Duodenal mucosa (tissue), 2 donors: ENCODE data around the gene COPS6.

Source experiments
- H3K27ac ChIP-seq: one replicate; pipeline ENCODE4 v1.7.0; 2013; ENCODE audit warnings: low read depth, low read length
- H3K27me3 ChIP-seq, 2 donors: one replicate each; pipeline ENCODE4 v1.7.0; 2013; ENCODE audit warnings: low read length in 2 of 2, control low read depth in 1 of 2; ENCODE audit not compliant: insufficient read depth in 2 of 2, control insufficient read depth in 1 of 2
- H3K36me3 ChIP-seq, 2 donors: one replicate each; pipeline ENCODE4 v1.7.0; 2013; ENCODE audit warnings: low read length in 2 of 2, control low read depth in 1 of 2; ENCODE audit not compliant: insufficient read depth in 2 of 2, control insufficient read depth in 1 of 2
- H3K4me1 ChIP-seq, 2 donors: one replicate each; pipeline ENCODE4 v1.7.0; 2013; ENCODE audit warnings: low read length in 2 of 2, control low read depth in 1 of 2; ENCODE audit not compliant: insufficient read depth in 2 of 2, control insufficient read depth in 1 of 2
- H3K4me3 ChIP-seq, 2 donors: one replicate each; pipeline ENCODE4 v1.7.0; 2013; ENCODE audit warnings: low read length in 2 of 2, low read depth in 1 of 2
- H3K9ac ChIP-seq, 2 donors: one replicate each; pipeline ENCODE4 v1.7.0; 2013; ENCODE audit warnings: low read length in 2 of 2, low read depth in 1 of 2
- H3K9me3 ChIP-seq, 2 donors: one replicate each; pipeline ENCODE4 v1.7.0; 2013; ENCODE audit warnings: low read length in 2 of 2, control low read depth in 1 of 2; ENCODE audit not compliant: control insufficient read depth in 1 of 2

Gene COPS6

DNA sequence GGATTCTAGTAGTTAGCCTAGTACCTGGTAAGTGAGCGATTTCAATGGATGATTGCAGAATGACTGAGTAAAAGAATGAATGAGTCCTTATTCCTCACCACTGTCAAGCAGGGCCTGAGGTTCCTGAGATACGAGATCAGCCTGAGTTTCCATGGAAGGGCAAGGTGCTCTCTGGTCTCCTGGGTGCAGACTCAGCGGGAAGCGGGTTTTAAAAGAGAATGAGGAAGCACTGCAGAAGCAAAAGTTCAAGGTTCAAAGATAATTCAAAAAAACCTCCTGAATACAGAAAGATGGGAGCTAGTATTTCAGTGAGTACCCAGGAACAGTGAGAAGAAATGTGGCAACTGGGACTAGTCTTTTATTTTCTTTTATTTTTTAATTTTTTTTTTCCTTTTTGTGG lies 11.6 kb upstream of the COPS6 start:
- Histone ChIP-seq H3K27me3 (no peaks in the 10 kb centered on the region), H3K27ac (no peak overlapping the region), H3K4me1 (peaks cover 20 to 34% of the 10 kb centered on the region in 2 donors), H3K36me3 (peaks cover 36 to 51% of the 10 kb centered on the region in 2 donors), H3K9ac (no peak overlapping the region), H3K9me3 (peaks cover 9 to 10% of the 10 kb centered on the region in 2 donors), H3K4me3 (no peak overlapping the region)

DNA sequence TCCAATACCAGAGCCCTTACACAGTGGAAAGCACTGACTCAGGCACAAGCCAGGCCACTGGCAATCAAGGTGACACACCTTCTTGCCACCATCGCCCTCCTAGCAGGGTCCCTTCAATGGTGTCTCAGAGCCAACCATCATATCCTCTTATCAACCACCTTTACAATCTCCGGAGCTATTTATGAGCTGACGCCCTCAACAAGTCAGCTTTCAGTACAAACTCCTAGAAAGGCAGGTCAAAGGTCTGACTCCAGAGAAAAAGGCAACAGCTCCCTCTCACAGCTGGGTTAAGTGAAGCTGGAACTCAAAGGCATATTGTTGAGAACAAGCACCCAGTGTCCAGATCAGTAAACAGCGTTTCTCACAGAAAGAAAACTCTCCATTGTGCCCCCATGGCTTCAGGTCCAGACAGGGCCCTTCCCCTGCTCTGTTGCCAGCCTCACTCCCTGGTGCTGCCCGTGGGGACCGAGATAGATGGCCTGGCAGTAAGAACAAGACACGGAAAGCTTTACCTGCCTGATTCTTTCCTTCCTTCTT lies 9.7 kb upstream of the COPS6 start:
- Histone ChIP-seq H3K27ac (peak overlapping the region; percentile 17), H3K27me3 (no peaks in the 10 kb centered on the region), H3K9me3 (no peaks in the 10 kb centered on the region), H3K4me3 (peak overlapping the region; percentile 47 to 83), H3K4me1 (peaks cover 20 to 42% of the 10 kb centered on the region in 2 donors), H3K9ac (peak overlapping the region; percentile 37 to 67), H3K36me3 (peaks cover 19 to 32% of the 10 kb centered on the region in 2 donors)

DNA sequence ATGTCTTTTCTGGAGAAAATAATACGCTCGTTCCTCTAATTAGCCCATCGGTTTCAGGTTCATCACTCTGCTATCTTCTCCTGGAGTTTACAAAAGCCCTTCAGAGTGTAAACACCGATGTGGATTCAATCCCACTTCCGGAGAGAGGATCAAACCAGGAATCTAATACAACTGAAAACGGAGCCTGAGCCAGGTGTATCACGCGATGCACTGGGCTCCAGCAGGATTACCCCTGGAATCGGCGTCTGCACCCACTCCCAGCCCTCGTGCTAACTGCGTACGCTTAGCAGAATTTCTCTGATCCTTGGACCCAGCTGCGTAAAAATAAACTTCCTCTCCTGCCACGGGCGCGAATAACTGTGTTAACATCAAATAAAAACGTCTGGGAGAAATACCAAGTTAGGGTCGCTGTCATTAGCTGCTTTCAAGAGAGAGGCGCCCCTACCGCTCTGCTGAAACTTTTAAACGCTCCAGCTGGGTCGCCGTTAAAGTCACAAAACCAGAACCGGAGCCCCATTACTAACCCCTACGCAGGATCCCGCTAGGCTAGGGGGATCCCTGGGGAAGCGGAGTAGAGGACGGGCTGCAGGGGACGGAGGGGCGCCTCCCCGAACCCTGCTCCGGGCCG lies 7.7 kb upstream of the COPS6 start:
- Histone ChIP-seq H3K4me1 (peaks cover 20 to 42% of the 10 kb centered on the region in 2 donors), H3K27me3 (no peaks in the 10 kb centered on the region), H3K4me3 (peak overlapping the region; percentile 83 to 99)

DNA sequence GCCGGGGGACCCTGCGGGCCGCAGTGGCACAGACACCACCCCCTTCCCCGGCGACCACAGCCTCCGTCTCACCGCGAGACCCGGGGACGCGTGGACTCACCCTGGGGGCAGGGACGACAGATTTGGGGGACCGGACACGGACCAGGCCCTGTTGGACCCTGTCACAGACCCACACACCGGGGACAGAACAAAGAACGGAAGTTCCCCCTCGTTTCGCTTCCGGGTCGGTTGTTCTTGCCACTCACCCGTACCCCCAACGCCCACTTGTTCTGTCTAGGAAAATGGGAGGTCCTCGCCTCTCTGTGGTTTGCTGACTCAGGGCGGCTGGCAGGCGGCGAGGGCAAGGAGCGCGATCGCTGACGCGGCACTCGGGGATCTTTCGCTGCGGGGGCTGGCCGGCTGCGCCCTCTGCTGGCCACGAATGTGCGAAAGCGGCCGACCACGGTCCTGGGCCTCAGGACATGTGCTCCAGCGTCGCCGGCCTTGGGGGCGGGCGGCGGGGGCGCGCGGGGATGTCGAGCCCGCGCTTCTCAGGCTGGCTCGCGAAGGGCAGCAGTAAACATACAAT lies 7.2 kb upstream of the COPS6 start, which contains the start of gene ZNF3:
TSS of gene ZNF3 (minus strand) at position 189 of the 568 bp plus-strand sequence. CDS start 4,366 bp downstream, outside the sequence.
- H3K9me3 ChIP-seq, result no peaks in the 10 kb centered on the region
- peaks cover 20 to 41% of the 10 kb centered on the region in 2 donors for H3K4me1 ChIP-seq
- H3K36me3 ChIP-seq, result peaks cover 0 to 7% of the 10 kb centered on the region in 2 donors
- no peaks in the 10 kb centered on the region for H3K27me3 ChIP-seq
- H3K27ac ChIP-seq, result peak within 1 kb of the TSS; percentile 78
- peak within 1 kb of the TSS; percentile 83 to 99 for H3K4me3 ChIP-seq
- H3K9ac ChIP-seq, result peak within 1 kb of the TSS; percentile 91 to 94

More for the DNA sequence above, 7.7 kb upstream of the COPS6 start:
- H3K36me3 ChIP-seq, result peaks cover 2 to 13% of the 10 kb centered on the region in 2 donors
- no peaks in the 10 kb centered on the region for H3K9me3 ChIP-seq
- peak overlapping the region; percentile 78 for H3K27ac ChIP-seq
- peak overlapping the region; percentile 91 to 94 for H3K9ac ChIP-seq

GRCh38 chr7:100082978-100083377 lies 5.8 kb upstream of the COPS6 start:
- Histone ChIP-seq H3K9ac (peak overlapping the region in 1 of 2 donors; percentile 9), H3K9me3 (no peaks in the 10 kb centered on the region), H3K4me3 (peak overlapping the region in 1 of 2 donors; percentile 22), H3K36me3 (no peaks in the 10 kb centered on the region), H3K4me1 (peaks cover 17 to 30% of the 10 kb centered on the region in 2 donors), H3K27ac (no peak overlapping the region), H3K27me3 (no peaks in the 10 kb centered on the region)

DNA sequence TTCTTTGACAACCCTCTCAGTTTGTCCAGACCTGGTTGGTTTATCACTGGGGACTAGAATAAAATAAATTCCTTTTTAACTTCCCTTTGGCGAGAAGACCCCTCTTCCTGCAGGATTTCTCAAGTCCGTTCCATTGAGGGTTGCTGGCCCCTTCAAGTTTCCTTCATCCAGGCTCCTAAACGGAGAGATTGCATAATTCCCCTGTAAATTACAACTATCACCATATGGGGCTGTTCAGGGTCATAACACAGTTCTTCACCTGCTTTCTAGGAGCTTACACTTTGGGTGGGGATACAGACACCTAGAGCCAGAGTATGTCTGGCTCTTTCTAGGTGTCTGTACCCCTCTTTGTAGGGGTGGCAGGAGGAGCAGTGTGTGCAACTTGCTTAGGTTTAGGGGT lies 3.3 kb upstream of the COPS6 start:
- peaks cover 17 to 31% of the 10 kb centered on the region in 2 donors for H3K4me1 ChIP-seq
- H3K36me3 ChIP-seq, result peaks cover 2 to 4% of the 10 kb centered on the region in 2 donors
- H3K27ac ChIP-seq, result no peak overlapping the region
- no peaks in the 10 kb centered on the region for H3K27me3 ChIP-seq
- H3K9ac ChIP-seq, result no peak overlapping the region
- H3K9me3 ChIP-seq, result no peaks in the 10 kb centered on the region
- no peak overlapping the region for H3K4me3 ChIP-seq

GRCh38 chr7:100087055-100087750 lies 1.6 kb upstream of the COPS6 start:
- peaks cover 16 to 19% of the 10 kb centered on the region in 2 donors for H3K36me3 ChIP-seq
- no peak overlapping the region for H3K4me3 ChIP-seq
- no peaks in the 10 kb centered on the region for H3K27me3 ChIP-seq
- H3K4me1 ChIP-seq, result peaks cover 17 to 24% of the 10 kb centered on the region in 2 donors
- no peak overlapping the region for H3K9ac ChIP-seq
- H3K27ac ChIP-seq, result no peak overlapping the region
- H3K9me3 ChIP-seq, result no peaks in the 10 kb centered on the region

DNA sequence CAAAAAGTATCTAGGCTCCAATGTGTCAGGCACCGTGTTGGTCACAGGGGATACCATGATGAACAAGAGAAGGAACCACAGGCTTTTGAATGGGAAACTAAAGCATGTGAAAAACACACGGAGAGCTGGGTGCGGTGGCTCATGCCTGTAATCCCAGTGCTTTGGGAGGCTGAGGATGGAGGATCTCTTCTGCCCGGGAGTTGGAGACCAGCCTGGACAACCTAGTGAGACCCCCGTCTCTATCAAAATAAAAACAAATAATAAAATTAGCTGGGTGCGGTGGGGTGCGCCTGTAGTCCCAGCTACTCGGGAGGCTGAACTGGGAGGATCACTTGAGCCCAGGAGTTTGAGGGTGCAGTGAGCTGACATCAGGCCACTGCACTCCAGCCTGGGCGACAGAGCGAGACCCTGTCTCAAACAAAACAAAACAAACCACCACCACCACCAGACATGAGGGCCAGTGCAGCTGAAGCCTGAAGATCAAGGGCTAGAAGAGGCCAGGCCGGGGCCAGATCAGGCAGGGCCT lies 611 bp upstream of the COPS6 start:
- H3K4me3 ChIP-seq, result peak overlapping the region; percentile 95 to 98
- H3K9ac ChIP-seq, result peak overlapping the region; percentile 65 to 75
- H3K27me3 ChIP-seq, result no peaks in the 10 kb centered on the region
- H3K4me1 ChIP-seq, result peaks cover 16 to 17% of the 10 kb centered on the region in 2 donors
- no peaks in the 10 kb centered on the region for H3K9me3 ChIP-seq
- H3K27ac ChIP-seq, result no peak overlapping the region
- peaks cover 26 to 29% of the 10 kb centered on the region in 2 donors for H3K36me3 ChIP-seq

DNA sequence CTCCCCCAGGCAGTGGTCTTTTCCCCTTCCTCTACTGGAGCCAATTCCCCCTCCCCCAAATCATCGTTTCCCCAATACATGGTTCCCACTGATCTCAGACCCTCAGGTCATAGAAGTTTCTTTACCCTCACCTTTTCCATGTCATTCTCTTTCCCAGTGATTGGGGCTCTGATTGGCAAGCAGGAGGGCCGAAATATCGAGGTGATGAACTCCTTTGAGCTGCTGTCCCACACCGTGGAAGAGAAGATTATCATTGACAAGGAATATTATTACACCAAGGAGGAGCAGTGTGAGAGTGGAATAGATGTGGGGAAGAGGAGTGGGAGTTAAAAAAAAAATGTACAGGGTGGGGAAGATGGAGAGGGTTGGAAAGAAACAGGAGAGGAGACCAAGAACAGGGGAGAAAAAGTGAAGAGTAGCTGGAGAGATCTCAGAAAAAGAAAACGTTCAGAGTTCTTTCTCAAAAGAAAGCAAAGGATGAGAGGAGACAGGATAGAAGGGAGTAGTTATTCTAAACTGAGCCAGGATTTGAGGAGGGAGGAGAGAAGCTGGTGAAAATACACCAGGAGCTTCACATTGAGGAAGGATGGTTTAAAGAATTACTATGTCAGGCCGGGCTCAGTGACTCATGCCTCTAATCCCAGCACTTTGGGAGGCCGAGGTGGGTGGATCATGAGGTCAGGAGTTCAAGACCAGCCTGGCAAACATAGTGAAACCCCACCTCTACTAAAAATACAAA lies 858 bp downstream of the COPS6 start:
- Histone ChIP-seq H3K4me3 (peak overlapping the region; percentile 95 to 98), H3K4me1 (peaks cover 16 to 17% of the 10 kb centered on the region in 2 donors), H3K9ac (peak overlapping the region; percentile 75 to 91), H3K36me3 (peaks cover 40 to 43% of the 10 kb centered on the region in 2 donors), H3K27ac (no peak overlapping the region), H3K9me3 (no peaks in the 10 kb centered on the region), H3K27me3 (no peaks in the 10 kb centered on the region)
